Upper lobe of right lung (tissue), 1 donor: ENCODE results near the gene MINPP1. TPM values are rescaled to one million over a fixed set of nuclear protein-coding genes. Genes with fewer than 3 reads are reported as not detected.

Experiments used
- ATAC-seq: fragments of 200-7000 bp; cut with Tn5 transposase; one replicate; pipeline ENCODE4 v1.9.1; 2020; ENCODE audit warnings: mild to moderate bottlenecking, moderate library complexity
- DNase-seq: peaks from one replicate; pipeline ENCODE4 v3.0.0-alpha.2; 2020
- H3K27ac ChIP-seq: fragments of 200-600 bp; one replicate; pipeline ENCODE4 v1.8.0; 2022
- H3K27me3 ChIP-seq: fragments of 200-600 bp; one replicate; pipeline ENCODE4 v1.8.0; 2022; ENCODE audit warnings: mild to moderate bottlenecking
- H3K36me3 ChIP-seq: fragments of 200-600 bp; one replicate; pipeline ENCODE4 v1.8.0; 2022
- H3K4me1 ChIP-seq: fragments of 200-600 bp; one replicate; pipeline ENCODE4 v1.8.0; 2022
- H3K4me3 ChIP-seq: fragments of 200-600 bp; one replicate; pipeline ENCODE4 v1.8.0; 2022; ENCODE audit warnings: mild to moderate bottlenecking
- H3K9me3 ChIP-seq: fragments of 200-600 bp; one replicate; pipeline ENCODE4 v1.8.0; 2022
- CTCF ChIP-seq: fragments of 200-600 bp; IDR thresholded peaks from one replicate; pipeline ENCODE4 v1.8.0; 2022; ENCODE audit warnings: antibody characterized with exemption
- intact Hi-C: fragments of 100-400 bp; cut with DNase I; formaldehyde crosslinking; loops from one replicate; pipeline ENCODE4 v1.11.0; 2022
- total RNA-seq: library from RNA; stranded (reverse); fragmentation: NEBNext Ultra II Directional; extraction: Animal tissue kit (Norgen Biotek cat#: 25700); gene quantifications from one replicate; pipeline ENCODE4 v1.2.1, GENCODE V29; 2021
- donor health status: DM: no; HTN: yes; CAD: no; lungs with severe emphysema.

MINPP1 gene
- total RNA-seq, 1 donor from 2014 or later = 15.4 TPM

- no peak for TF ChIP-seq CTCF
- Histone ChIP-seq H3K27ac (no peak overlapping the region), H3K4me1 (peaks cover 20% of the 10 kb centered on the region), H3K9me3 (no peaks in the 10 kb centered on the region), H3K4me3 (no peak overlapping the region), H3K27me3 (no peaks in the 10 kb centered on the region), H3K36me3 (no peaks in the 10 kb centered on the region)
- DNase-seq = no peak
- intact Hi-C loops = no loop called here
- no peak for ATAC-seq
Observed at GRCh38 chr10:87552248-87552929, 47.7 kb downstream of the MINPP1 start.

DNA sequence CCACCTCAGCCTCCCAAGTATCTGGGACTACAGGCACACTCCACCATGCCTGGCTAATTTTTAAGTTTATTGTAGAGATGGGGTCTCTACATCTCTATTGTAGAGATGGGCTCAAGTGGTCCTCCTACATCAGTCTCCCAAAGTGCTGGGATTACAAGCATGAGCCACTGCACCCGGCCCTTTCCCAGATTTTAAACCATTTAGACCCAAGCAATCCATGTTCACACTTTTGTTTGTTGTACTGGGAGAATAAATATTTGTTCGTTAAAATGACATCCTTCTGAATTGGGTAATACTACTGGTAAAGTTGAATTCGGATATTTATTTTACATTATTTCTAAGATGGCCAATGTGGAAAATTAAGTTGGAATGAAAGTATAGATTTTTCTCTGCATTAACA, 52.7 kb downstream of the MINPP1 start:
- DNase-seq (no peak), ATAC-seq (no peak)
- TF ChIP-seq CTCF = no peak

GRCh38 chr10:87558333-87558732, 53.6 kb downstream of the MINPP1 start:
- intact Hi-C loops = no loop called here
- H3K9me3 ChIP-seq = no peaks in the 10 kb centered on the region
- no peak for DNase-seq
- H3K4me3 ChIP-seq = no peak overlapping the region
- no peaks in the 10 kb centered on the region for H3K4me1 ChIP-seq
- no peaks in the 10 kb centered on the region for H3K36me3 ChIP-seq
- ATAC-seq = no peak
- no peak for TF ChIP-seq CTCF
- H3K27me3 ChIP-seq = no peaks in the 10 kb centered on the region
- H3K27ac ChIP-seq = no peak overlapping the region

More for the DNA sequence above, 52.7 kb downstream of the MINPP1 start:
- Histone ChIP-seq H3K27me3 (no peaks in the 10 kb centered on the region), H3K27ac (no peak overlapping the region), H3K4me1 (peaks cover 7% of the 10 kb centered on the region), H3K9me3 (no peaks in the 10 kb centered on the region), H3K36me3 (no peaks in the 10 kb centered on the region), H3K4me3 (no peak overlapping the region)
- intact Hi-C loops = no loop called here

- Histone ChIP-seq H3K9me3 (no peaks in the 10 kb centered on the region), H3K27me3 (no peaks in the 10 kb centered on the region), H3K36me3 (no peaks in the 10 kb centered on the region), H3K27ac (no peak overlapping the region), H3K4me3 (no peak overlapping the region), H3K4me1 (no peaks in the 10 kb centered on the region)
- TF ChIP-seq CTCF = no peak
- ATAC-seq = no peak
- no peak for DNase-seq
- intact Hi-C loops = no loop called here
Observed at GRCh38 chr10:87559392-87559791, 54.7 kb downstream of the MINPP1 start.

DNA sequence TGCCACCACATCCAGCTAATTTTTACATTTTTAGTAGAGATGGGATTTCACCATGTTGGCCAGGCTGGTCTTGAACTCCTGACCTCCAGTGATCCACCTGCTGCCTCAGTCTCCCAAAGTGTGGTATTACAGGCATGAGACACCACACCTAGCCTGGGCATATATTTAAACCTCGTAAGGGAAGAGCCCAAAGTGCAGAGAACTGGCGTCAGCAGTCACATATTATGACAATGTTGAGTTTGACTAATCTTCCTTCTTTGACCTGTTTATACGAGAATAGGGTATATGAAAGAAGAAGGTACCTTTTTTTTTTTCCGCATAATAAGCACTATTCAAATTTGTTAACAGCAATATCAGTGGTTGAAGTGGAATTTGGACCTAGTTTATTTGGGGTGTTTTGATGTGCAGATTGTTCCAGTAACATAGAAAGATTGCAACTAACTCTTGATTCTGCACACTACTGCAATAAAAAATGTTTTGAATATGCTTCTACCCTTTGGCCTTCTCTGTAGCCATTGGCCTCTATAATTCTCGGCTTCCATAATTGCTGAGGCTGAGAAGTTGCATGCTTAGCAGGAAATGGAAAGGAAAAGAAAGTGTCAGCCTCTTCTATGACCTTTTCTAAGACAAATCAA, 55.9 kb downstream of the MINPP1 start:
- TF ChIP-seq CTCF = no peak
- Histone ChIP-seq H3K9me3 (no peaks in the 10 kb centered on the region), H3K27me3 (no peaks in the 10 kb centered on the region), H3K36me3 (no peaks in the 10 kb centered on the region), H3K4me3 (no peak overlapping the region), H3K4me1 (no peaks in the 10 kb centered on the region), H3K27ac (no peak overlapping the region)
- ATAC-seq (no peak), DNase-seq (no peak)
- intact Hi-C loops = no loop called here
